Glutamatergic neuron (in vitro differentiated cells): ENCODE data around the gene TOR1B. TPM values are rescaled to one million over a fixed set of nuclear protein-coding genes. Genes with fewer than 3 reads are reported as not detected.

Source experiments
- DNase-seq: peaks from one replicate; pipeline ENCODE4 v3.0.0; 2022
- H3K27ac Mint-ChIP-seq: one replicate; pipeline ENCODE4 v1.8.0; 2020; ENCODE audit warnings: mild to moderate bottlenecking, mixed read lengths, inconsistent platforms; ENCODE audit not compliant: unreplicated experiment
- H3K27me3 Mint-ChIP-seq: one replicate; pipeline ENCODE4 v1.8.0; 2020; ENCODE audit warnings: mild to moderate bottlenecking, moderate library complexity, mixed read lengths, inconsistent platforms; ENCODE audit not compliant: unreplicated experiment
- H3K36me3 Mint-ChIP-seq: one replicate; pipeline ENCODE4 v1.8.0; 2020; ENCODE audit warnings: mild to moderate bottlenecking, mixed read lengths, inconsistent platforms; ENCODE audit not compliant: unreplicated experiment
- H3K4me1 Mint-ChIP-seq: one replicate; pipeline ENCODE4 v1.8.0; 2020; ENCODE audit warnings: mild to moderate bottlenecking, low read depth, mixed read lengths, inconsistent platforms; ENCODE audit not compliant: unreplicated experiment
- H3K4me3 Mint-ChIP-seq: one replicate; pipeline ENCODE4 v1.8.0; 2020; ENCODE audit warnings: mild to moderate bottlenecking, mixed read lengths, inconsistent platforms; ENCODE audit not compliant: unreplicated experiment
- H3K9me3 Mint-ChIP-seq: one replicate; pipeline ENCODE4 v1.8.0; 2020; ENCODE audit warnings: mild to moderate bottlenecking, moderate library complexity, mixed read lengths, inconsistent platforms; ENCODE audit not compliant: unreplicated experiment
- CTCF ChIP-seq: fragments of 200-600 bp; sonication (generic); IDR thresholded peaks from one replicate; pipeline ENCODE4 v1.5.0; 2021; ENCODE audit not compliant: partially characterized antibody, unreplicated experiment
- total RNA-seq: library from RNA; stranded (reverse); fragmentation: NEBNext Ultra II Directional; extraction: Animal tissue kit (Norgen Biotek cat#: 25700); gene quantifications from one replicate; pipeline ENCODE4 v1.2.1, GENCODE V29; 2021; ENCODE audit not compliant: unreplicated experiment

The TOR1B gene
- total RNA-seq, 1 donor from 2014 or later, result 33.5 TPM

- TF ChIP-seq CTCF, result no peak
Observed at GRCh38 chr9:129776938-129777768, 25.8 kb upstream of the TOR1B start.

GRCh38 chr9:129777769-129778130, 25.2 kb upstream of the TOR1B start:
- no peak for DNase-seq
- peaks cover 10% of the 10 kb centered on the region for H3K4me1 Mint-ChIP-seq
- peaks cover 2% of the 10 kb centered on the region for H3K9me3 Mint-ChIP-seq
- H3K36me3 Mint-ChIP-seq, result peaks cover 5% of the 10 kb centered on the region
- no peak for TF ChIP-seq CTCF
- H3K27me3 Mint-ChIP-seq, result peaks cover 3% of the 10 kb centered on the region
- H3K27ac Mint-ChIP-seq, result no peak overlapping the region
- no peak overlapping the region for H3K4me3 Mint-ChIP-seq

More at GRCh38 chr9:129776938-129777768, 25.8 kb upstream of the TOR1B start:
- Mint-ChIP-seq H3K27ac (no peak overlapping the region), H3K27me3 (peaks cover 3% of the 10 kb centered on the region), H3K4me3 (peak overlapping the region; percentile 36), H3K36me3 (peaks cover 5% of the 10 kb centered on the region), H3K9me3 (peaks cover 2% of the 10 kb centered on the region), H3K4me1 (peaks cover 10% of the 10 kb centered on the region)
- DNase-seq, result peak; percentile 62

GRCh38 chr9:129778469-129778868, 24.5 kb upstream of the TOR1B start:
- no peak overlapping the region for H3K4me3 Mint-ChIP-seq
- H3K27ac Mint-ChIP-seq, result no peak overlapping the region
- no peak for TF ChIP-seq CTCF
- H3K36me3 Mint-ChIP-seq, result peaks cover 5% of the 10 kb centered on the region
- DNase-seq, result no peak
- peaks cover 3% of the 10 kb centered on the region for H3K27me3 Mint-ChIP-seq
- H3K4me1 Mint-ChIP-seq, result peaks cover 10% of the 10 kb centered on the region
- peaks cover 2% of the 10 kb centered on the region for H3K9me3 Mint-ChIP-seq

GRCh38 chr9:129779560-129780190, 23.3 kb upstream of the TOR1B start:
- H3K4me3 Mint-ChIP-seq, result no peak overlapping the region
- peaks cover 2% of the 10 kb centered on the region for H3K9me3 Mint-ChIP-seq
- H3K27me3 Mint-ChIP-seq, result no peaks in the 10 kb centered on the region
- peaks cover 10% of the 10 kb centered on the region for H3K4me1 Mint-ChIP-seq
- H3K27ac Mint-ChIP-seq, result no peak overlapping the region
- peaks cover 5% of the 10 kb centered on the region for H3K36me3 Mint-ChIP-seq
- DNase-seq, result no peak
- TF ChIP-seq CTCF, result no peak

GRCh38 chr9:129781131-129781530, 21.9 kb upstream of the TOR1B start:
- no peak for TF ChIP-seq CTCF
- H3K4me3 Mint-ChIP-seq, result no peak overlapping the region
- no peak overlapping the region for H3K27ac Mint-ChIP-seq
- H3K4me1 Mint-ChIP-seq, result peaks cover 7% of the 10 kb centered on the region
- H3K27me3 Mint-ChIP-seq, result no peaks in the 10 kb centered on the region
- peaks cover 2% of the 10 kb centered on the region for H3K9me3 Mint-ChIP-seq
- no peak for DNase-seq
- peaks cover 5% of the 10 kb centered on the region for H3K36me3 Mint-ChIP-seq
